GM12872 (cell line): ENCODE results near the gene EML4.

Source experiments
- CTCF ChIP-seq: IDR thresholded peaks from 3 replicates; pipeline ENCODE4 v1.5.1; 2011; ENCODE audit warnings: low read depth, mild to moderate bottlenecking, low read length, moderate library complexity; ENCODE audit not compliant: insufficient read depth

Gene EML4

GRCh38 chr2:42316910-42317309 is 147.8 kb downstream of the EML4 start:
- no peak for TF ChIP-seq CTCF

GRCh38 chr2:42317486-42317885 is 148.3 kb downstream of the EML4 start:
- no peak for TF ChIP-seq CTCF

GRCh38 chr2:42317945-42318344 is 148.8 kb downstream of the EML4 start:
- TF ChIP-seq CTCF = no peak

GRCh38 chr2:42319265-42319664 is 150.1 kb downstream of the EML4 start:
- no peak for TF ChIP-seq CTCF

- no peak for TF ChIP-seq CTCF
Measured at GRCh38 chr2:42321452-42322064, 152.4 kb downstream of the EML4 start.

- no peak for TF ChIP-seq CTCF
Measured at GRCh38 chr2:42324244-42324643, 155.1 kb downstream of the EML4 start.

- no peak for TF ChIP-seq CTCF
Measured at GRCh38 chr2:42324949-42325348, 155.8 kb downstream of the EML4 start.

GRCh38 chr2:42325609-42326008 is 156.5 kb downstream of the EML4 start:
- no peak for TF ChIP-seq CTCF
